Endothelial cell of umbilical vein (primary cell): ENCODE data around the gene KLHL42. TPM values are rescaled to one million over a fixed set of nuclear protein-coding genes. Genes with fewer than 3 reads are reported as not detected.

ENCODE experiments used
- BruUV-seq: library from RNA; stranded (reverse); fragments of 400-500 nt; replicated peaks from 2 replicates; lab custom pipeline; 2021; lab: Mats Ljungman, UMichigan
- CTCF ChIA-PET: fragments of 300-600, 350-600 bp; sonication (Branson Sonifier 250); formaldehyde crosslinking; loops from one replicate; lab custom pipeline; 2021; ENCODE audit warnings: antibody characterized with exemption, inconsistent platforms; lab: Charles Lee
- POLR2A ChIA-PET: fragments of 300-600, 350-600 bp; sonication (Branson Sonifier 250); formaldehyde crosslinking; loops from one replicate; lab custom pipeline; 2021; ENCODE audit warnings: antibody characterized with exemption, inconsistent platforms; lab: Charles Lee
- DNase-seq: peaks from one replicate; pipeline ENCODE4 v3.0.0-alpha.2; 2011; ENCODE audit warnings: low read depth, low spot score
- FAIRE-seq: peaks from 2 replicates; lab custom pipeline; 2011; peaks lifted over from hg19 to GRCh38; lab: Jason Lieb, UNC
- H2AFZ ChIP-seq: 2 replicates; pipeline ENCODE4 v1.6.0; 2012; ENCODE audit warnings: low read depth, low read length, control low read depth, inconsistent platforms
- H3K27ac ChIP-seq: 2 replicates; pipeline ENCODE4 v1.5.1; 2011; ENCODE audit warnings: low read depth, mild to moderate bottlenecking, control low read depth, low read length, moderate library complexity; ENCODE audit not compliant: insufficient read depth
- H3K27me3 ChIP-seq, 2 experiments: 2 replicates each; pipeline versions ENCODE4 v1.6.0 to v1.6.1; 2011; ENCODE audit warnings: low read length in 2 of 2, mixed read lengths in 1 of 2; ENCODE audit not compliant: control insufficient read depth in 2 of 2, insufficient read depth in 2 of 2
- H3K36me3 ChIP-seq, 2 experiments: 2 replicates in 1 of 2; 3 replicates in 1 of 2; pipeline ENCODE4 v1.5.1; 2011; ENCODE audit warnings: low read length in 2 of 2, mild to moderate bottlenecking in 1 of 2, moderate library complexity in 1 of 2; ENCODE audit not compliant: control insufficient read depth in 2 of 2, insufficient read depth in 2 of 2; ENCODE audit errors: extremely low read depth in 1 of 2
- H3K4me1 ChIP-seq: 3 replicates; pipeline ENCODE4 v1.5.1; 2011; ENCODE audit warnings: mild to moderate bottlenecking, low read length; ENCODE audit not compliant: control insufficient read depth, insufficient read depth; ENCODE audit errors: extremely low read depth
- H3K4me2 ChIP-seq: 2 replicates; pipeline ENCODE4 v1.6.1; 2011; ENCODE audit warnings: low read length, control low read depth, mixed read lengths; ENCODE audit not compliant: insufficient read depth
- H3K4me3 ChIP-seq, 3 experiments: fragments of 200-600 bp in 1 of 3; sonication (generic), shearing (Covaris generic) in 1 of 3; replicated peaks in 1 of 3; 2 replicates each; pipeline ENCODE4 v1.5.1; 2011 to 2016; ENCODE audit warnings: control low read depth in 3 of 3, low read length in 3 of 3, mild to moderate bottlenecking in 2 of 3, inconsistent platforms in 1 of 3, low read depth in 1 of 3, moderate library complexity in 1 of 3; ENCODE audit not compliant: insufficient read depth in 1 of 3
- H3K79me2 ChIP-seq: 2 replicates; pipeline ENCODE4 v1.6.0; 2012; ENCODE audit warnings: low read length, inconsistent platforms; ENCODE audit not compliant: control insufficient read depth, insufficient read depth
- H3K9ac ChIP-seq: replicated peaks from 2 replicates; pipeline ENCODE3; 2011; ENCODE audit warnings: low read length, control low read depth; ENCODE audit not compliant: insufficient read depth; ENCODE audit errors: extremely low read depth
- H3K9me1 ChIP-seq: replicated peaks from 3 replicates; pipeline ENCODE4 v1.6.0; 2011; ENCODE audit warnings: mild to moderate bottlenecking, low read length; ENCODE audit not compliant: control insufficient read depth, insufficient read depth; ENCODE audit errors: extremely low read depth
- H3K9me3 ChIP-seq: replicated peaks from 2 replicates; pipeline ENCODE4 v1.5.1; 2012; ENCODE audit warnings: low read length, inconsistent platforms; ENCODE audit not compliant: control insufficient read depth, insufficient read depth
- H4K20me1 ChIP-seq: replicated peaks from 2 replicates; pipeline ENCODE3; 2011; ENCODE audit warnings: mild to moderate bottlenecking, low read length; ENCODE audit not compliant: control insufficient read depth, insufficient read depth; ENCODE audit errors: extremely low read depth
- EZH2 ChIP-seq: IDR thresholded peaks from 2 replicates; pipeline ENCODE4 v1.6.1; 2012; ENCODE audit warnings: borderline replicate concordance, low read depth, mild to moderate bottlenecking, moderate library complexity, low read length, inconsistent platforms; ENCODE audit not compliant: severe bottlenecking
- FOS ChIP-seq: IDR thresholded peaks from 2 replicates; pipeline ENCODE4 v1.6.1; 2011; ENCODE audit warnings: mild to moderate bottlenecking, low read length, moderate library complexity, borderline replicate concordance; ENCODE audit not compliant: insufficient read depth
- POLR2A ChIP-seq: IDR thresholded peaks from 2 replicates; pipeline ENCODE4 v1.6.1; 2012; ENCODE audit warnings: low read depth, mild to moderate bottlenecking, control low read depth, low read length
- dilution Hi-C: fragments of 300-500 bp; cut with MboI; formaldehyde crosslinking; loops from one replicate; pipeline ENCODE4 v1.15.0; 2019; ENCODE audit warnings: low sequenced_read_pairs; ENCODE audit not compliant: extremely low pct_ligation_motif_present
- intact Hi-C: fragments of 100-400 bp; cut with micrococcal nuclease; formaldehyde crosslinking; loops from one replicate; pipeline ENCODE4 v1.10.0; 2022
- polyA plus RNA-seq, 4 experiments: library from polyadenylated mRNA; depleted of rRNA in 3 of 4; stranded (reverse) in 3 of 4; unstranded in 1 of 4; fragments of >200 nt; gene quantifications; 2 replicates each; pipeline versions ENCODE4 v1.2.1 to v1.2.3, GENCODE V29; 2011 to 2012; ENCODE audit warnings: missing spikeins in 1 of 4
- total RNA-seq: library from RNA; stranded (reverse); gene quantifications from 2 replicates; pipeline ENCODE4 v1.2.3, GENCODE V29; 2021
- TF ChIP-seq, protein P1 (sequence below), 2 donors: IDR thresholded peaks; 1 replicate in 1 of 2; 2 replicates in 1 of 2; pipeline ENCODE4 v1.5.1; 2011; ENCODE audit warnings: low read length in 2 of 2, mild to moderate bottlenecking in 2 of 2, moderate library complexity in 2 of 2, control low read depth in 1 of 2, inconsistent platforms in 1 of 2, low read depth in 1 of 2; ENCODE audit not compliant: insufficient read depth in 1 of 2; ENCODE audit errors: extremely low read depth in 1 of 2
- TF ChIP-seq, protein P2 (sequence below): IDR thresholded peaks from 2 replicates; pipeline ENCODE4 v1.6.1; 2011; ENCODE audit not compliant: insufficient read depth, insufficient read length

Gene KLHL42
- total and polyA plus RNA-seq, 2 donors (not counting 3 experiments of a cell fraction or from before 2014, with no cell fraction given) = 20.1 to 36.2 TPM

DNA sequence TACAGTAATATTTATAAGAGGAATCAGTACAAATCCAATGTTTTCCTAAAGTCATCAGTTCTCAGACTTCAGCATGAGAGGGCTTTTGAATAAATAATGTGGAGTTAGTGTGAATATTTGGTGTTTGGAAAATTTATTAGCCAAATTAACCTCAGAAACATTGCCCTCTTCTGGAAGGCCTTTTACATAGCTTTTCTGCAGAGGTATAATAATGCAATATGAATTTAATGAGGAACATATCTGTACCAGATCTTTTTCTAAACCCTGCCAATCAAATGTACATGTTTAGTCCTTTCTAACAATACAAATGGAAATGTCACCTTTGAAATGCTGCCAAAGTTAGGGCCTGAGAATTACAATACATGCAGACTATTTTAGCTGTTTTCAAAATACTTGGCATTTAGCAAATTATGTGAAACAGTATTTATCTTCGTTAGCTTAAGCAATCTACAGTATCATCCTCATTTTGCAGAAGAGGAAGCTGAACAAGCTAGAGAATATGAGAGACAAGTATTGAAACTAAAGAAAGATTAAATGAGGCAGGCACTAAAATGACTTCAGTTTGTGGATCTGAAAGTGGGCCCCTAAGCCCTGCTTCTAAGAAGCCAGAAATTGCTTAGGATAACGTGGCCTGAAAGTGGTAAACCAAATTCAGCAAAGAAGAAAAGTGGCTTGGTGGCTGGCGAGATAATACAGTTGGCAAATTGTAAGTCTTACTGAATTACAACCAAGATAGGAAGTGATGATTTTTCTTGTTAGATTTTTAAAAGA lies 60.4 kb downstream of the KLHL42 start:
- Histone ChIP-seq H3K79me2 (no peaks in the 10 kb centered on the region), H3K9me3 (no peaks in the 10 kb centered on the region), H4K20me1 (no peaks in the 10 kb centered on the region), H3K27me3 (peaks cover 0 to 1% of the 10 kb centered on the region in 2 experiments), H3K9ac (no peak overlapping the region), H3K36me3 (no peaks in the 10 kb centered on the region), H3K4me1 (peaks cover 12% of the 10 kb centered on the region), H2AFZ (no peak overlapping the region), H3K27ac (no peak overlapping the region), H3K4me3 (no peak overlapping the region), H3K9me1 (no peaks in the 10 kb centered on the region), H3K4me2 (no peak overlapping the region)
- TF ChIP-seq, protein P1, sequence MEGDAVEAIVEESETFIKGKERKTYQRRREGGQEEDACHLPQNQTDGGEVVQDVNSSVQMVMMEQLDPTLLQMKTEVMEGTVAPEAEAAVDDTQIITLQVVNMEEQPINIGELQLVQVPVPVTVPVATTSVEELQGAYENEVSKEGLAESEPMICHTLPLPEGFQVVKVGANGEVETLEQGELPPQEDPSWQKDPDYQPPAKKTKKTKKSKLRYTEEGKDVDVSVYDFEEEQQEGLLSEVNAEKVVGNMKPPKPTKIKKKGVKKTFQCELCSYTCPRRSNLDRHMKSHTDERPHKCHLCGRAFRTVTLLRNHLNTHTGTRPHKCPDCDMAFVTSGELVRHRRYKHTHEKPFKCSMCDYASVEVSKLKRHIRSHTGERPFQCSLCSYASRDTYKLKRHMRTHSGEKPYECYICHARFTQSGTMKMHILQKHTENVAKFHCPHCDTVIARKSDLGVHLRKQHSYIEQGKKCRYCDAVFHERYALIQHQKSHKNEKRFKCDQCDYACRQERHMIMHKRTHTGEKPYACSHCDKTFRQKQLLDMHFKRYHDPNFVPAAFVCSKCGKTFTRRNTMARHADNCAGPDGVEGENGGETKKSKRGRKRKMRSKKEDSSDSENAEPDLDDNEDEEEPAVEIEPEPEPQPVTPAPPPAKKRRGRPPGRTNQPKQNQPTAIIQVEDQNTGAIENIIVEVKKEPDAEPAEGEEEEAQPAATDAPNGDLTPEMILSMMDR (IDR thresholded peaks at IDR 0.05; ENCODE audit: extremely low read depth in 1 of 2, insufficient read depth in 1 of 2, low read depth in 1 of 2, low read length in 2 of 2) = peak; percentile 6 to 37
- TF ChIP-seq EZH2 = no peak
- FAIRE-seq = no peak
- POLR2A ChIA-PET = no interaction called here
- dilution Hi-C loops (no loop called here), intact Hi-C loops (loop anchor here (1.0 kb wide), 1 partner anchor 107 kb away; no protein-coding TSS in a partner anchor)
- no TSS peak for BruUV-seq
- peak; percentile 33 for DNase-seq
- CTCF ChIA-PET = interaction anchor here (0.6 to 3.3 kb wide), 30 partner anchors 10 to 1561 kb away, joined by 3 to 43 read pairs (median 4); partner anchors contain the start of genes KLHL42 and MANSC4

- TF ChIP-seq FOS = peak; percentile 55
- TF ChIP-seq POLR2A = no peak
- TF ChIP-seq, protein P2, sequence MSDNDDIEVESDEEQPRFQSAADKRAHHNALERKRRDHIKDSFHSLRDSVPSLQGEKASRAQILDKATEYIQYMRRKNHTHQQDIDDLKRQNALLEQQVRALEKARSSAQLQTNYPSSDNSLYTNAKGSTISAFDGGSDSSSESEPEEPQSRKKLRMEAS = no peak
- no peak for TF ChIP-seq EZH2
- Histone ChIP-seq H2AFZ (no peak overlapping the region), H3K36me3 (no peaks in the 10 kb centered on the region), H3K4me2 (no peak overlapping the region), H3K9ac (no peak overlapping the region), H3K27me3 (peaks cover 0 to 1% of the 10 kb centered on the region in 2 experiments), H4K20me1 (no peaks in the 10 kb centered on the region), H3K4me1 (peaks cover 12% of the 10 kb centered on the region), H3K27ac (no peak overlapping the region), H3K9me1 (no peaks in the 10 kb centered on the region), H3K9me3 (no peaks in the 10 kb centered on the region), H3K79me2 (no peaks in the 10 kb centered on the region), H3K4me3 (no peak overlapping the region)
- BruUV-seq = no TSS peak
- ChIA-PET POLR2A (no interaction called here), CTCF (interaction anchor here (1.3 to 3.3 kb wide), 4 partner anchors 11 to 62 kb away, joined by 3 to 43 read pairs (median 8); partner anchors contain the start of genes KLHL42 and MANSC4)
- FAIRE-seq (peak; percentile 26), DNase-seq (peak; percentile 57)
- dilution Hi-C loops (no loop called here), intact Hi-C loops (loop anchor here (1.0 kb wide), 1 partner anchor 19 kb away; no protein-coding TSS in a partner anchor)
Measured at GRCh38 chr12:27841392-27841882, 61.4 kb downstream of the KLHL42 start.
